Glomerular visceral epithelial cell (primary cell): Measurements from ENCODE around the gene KCNT2.
"Not testable (repeated sequence)": the region's sequence is repeated elsewhere in the genome, so short reads cannot be mapped to it uniquely, and the experiment has no call there.

Experiments used
- DNase-seq: peaks from one replicate; pipeline ENCODE4 v3.0.0-alpha.2; 2016; ENCODE audit errors: extremely low spot score

KCNT2 gene

DNA sequence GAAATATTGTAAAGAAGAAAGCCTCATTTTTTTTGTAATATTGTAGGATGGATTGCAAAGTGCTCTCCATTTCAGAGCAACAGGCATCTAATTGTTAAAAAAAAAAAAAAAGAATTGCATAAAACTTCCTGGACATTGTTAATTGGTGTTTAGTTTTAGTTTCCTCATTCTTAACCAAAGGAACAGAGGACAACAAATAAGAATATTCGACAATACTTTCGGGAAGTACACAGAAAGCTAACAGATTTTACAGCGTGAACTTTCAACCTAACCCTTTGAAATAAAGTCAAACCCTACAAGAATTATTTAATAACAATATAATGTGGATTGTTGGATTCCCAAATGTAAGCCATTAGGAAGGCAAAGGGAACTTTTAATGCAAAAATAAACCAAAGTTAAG, 284.4 kb downstream of the KCNT2 start:
- DNase-seq: no peak

DNA sequence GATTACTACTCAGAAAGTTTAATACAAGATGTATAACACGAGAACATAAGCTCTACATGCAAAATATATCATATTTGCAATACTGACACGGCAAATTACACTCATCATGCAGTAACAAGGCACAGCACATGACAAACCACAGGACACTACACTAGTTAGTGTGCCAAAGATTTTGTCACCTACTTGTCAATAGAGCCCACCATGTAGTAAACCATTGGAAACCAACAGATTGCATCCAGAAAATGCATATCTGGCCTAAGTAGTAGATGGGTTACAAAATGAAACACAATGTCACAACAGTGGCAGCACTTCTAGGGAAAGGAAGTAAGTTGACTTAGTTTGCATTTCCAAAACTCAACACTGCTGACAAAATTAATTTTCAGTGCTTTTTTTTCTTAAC, 288.9 kb downstream of the KCNT2 start:
- DNase-seq: no peak

DNA sequence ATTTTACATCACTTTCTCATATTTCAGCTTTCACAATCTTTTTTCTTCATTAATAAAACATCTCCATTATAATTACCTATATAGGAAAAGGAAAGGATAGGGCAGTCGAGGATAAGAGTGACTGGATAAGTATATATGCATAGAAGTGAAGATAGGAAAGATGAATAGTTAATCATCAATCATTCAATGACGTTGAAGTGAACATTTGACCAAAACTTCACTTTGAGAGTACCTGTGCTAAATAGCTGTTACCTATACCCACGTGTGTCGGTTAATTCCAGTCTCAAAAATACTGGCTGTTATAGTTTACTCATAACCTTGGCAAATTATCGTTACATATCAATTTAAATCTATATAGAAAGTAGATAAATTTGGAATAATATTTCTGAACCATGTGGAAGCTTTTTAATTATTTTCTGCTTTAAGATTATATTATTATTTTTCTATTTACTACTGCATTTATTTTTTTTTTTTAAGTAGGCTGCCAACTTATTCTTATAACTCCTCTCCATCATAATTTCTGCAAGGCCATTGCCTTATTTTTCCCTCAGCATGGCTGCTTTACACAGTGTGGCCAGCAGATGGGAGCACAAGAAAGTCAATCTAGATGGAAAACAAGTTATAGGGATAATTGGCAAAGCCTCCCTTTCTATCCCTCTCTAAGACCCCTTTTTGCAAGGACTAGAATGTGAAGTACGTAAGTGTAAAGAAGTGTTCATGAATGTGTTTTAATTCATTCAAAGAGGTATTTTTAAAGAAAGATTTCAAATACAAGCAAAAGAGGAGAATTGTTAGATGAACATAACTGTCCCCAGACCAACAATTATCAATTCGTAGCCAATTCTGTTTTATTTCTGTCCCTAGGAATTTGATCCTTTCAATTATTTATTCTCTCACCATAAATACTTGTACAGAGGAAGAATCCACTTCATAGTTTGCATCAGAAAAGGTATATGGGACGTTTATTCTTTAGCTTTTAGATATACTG, 290.4 kb downstream of the KCNT2 start:
- DNase-seq: peak; percentile 43

DNA sequence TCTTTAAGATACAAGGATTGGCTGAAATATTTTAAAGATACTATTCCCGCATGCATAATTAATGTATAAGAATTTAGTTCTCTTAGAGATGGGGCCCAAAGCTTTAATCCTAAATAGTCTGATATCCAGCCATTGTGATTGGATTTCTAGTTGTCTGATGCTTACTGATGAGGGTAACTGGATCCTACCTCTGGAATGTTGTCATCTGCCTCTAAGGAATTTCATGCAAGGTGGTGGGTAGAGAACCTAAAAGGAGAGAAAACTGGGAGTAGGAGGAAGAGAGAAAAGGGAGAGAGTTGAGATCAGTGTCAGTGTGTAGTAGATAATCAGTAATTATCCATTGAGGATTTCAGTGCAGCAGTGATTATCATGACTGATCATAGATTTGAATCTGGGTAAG, 295.5 kb downstream of the KCNT2 start:
- DNase-seq: no peak

DNA sequence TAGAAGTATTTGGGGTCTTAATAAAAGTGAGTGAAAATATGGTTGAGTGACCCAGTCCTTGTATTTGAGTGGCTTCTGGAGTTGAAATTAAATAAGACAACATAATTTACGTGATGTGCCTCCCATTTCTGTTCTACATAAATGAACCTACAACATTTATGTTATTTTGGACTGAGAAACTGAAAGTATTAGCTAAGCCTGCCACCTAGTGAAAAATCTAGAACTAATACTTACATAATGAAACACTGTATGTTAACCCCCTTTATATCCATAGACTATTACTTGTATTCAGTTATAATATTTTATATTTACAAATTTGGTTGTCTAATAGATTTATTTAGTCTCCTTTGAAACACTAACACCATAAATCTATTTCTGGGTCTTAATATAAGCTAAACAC, 298.9 kb downstream of the KCNT2 start:
- peak; percentile 14 for DNase-seq

DNA sequence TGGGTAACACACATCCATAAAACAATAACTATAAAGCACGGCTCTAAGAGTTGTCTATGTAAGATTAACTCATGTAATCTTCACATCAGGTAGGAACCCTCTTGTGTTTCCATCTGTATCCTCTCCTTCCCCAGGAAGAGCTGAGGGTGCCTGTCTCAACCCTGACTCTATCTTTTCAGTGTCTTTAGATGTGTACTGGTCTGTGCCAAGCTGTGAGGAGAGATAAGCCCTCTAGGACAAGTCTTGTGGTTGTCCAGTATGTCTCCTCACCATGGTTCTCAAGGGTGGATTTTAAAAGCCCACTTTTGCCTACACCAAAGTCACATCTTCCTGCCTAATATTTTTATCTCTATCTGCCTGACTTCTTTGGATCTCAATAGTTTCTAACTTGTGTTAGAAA, 300.1 kb downstream of the KCNT2 start:
- DNase-seq: no peak

DNA sequence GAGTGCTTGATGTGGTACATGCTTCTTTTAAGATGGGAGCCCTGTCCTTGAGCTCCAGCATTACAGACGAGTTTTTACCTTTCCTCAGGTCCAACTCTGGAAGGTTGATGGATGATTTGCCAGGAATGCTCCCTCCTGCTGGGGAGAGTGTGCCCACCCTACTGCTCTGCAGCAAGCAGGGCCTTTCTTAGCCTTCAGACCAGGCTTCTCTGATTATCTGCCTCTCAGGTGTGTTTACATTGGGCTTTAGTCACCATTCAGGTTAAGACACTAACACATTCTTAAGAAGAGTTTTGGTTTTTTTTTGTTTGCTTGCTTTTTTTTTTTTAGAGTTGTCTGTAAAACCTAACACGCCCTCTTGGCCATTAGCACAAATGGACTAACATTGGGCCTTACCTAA, 301.8 kb downstream of the KCNT2 start:
- no peak for DNase-seq

DNA sequence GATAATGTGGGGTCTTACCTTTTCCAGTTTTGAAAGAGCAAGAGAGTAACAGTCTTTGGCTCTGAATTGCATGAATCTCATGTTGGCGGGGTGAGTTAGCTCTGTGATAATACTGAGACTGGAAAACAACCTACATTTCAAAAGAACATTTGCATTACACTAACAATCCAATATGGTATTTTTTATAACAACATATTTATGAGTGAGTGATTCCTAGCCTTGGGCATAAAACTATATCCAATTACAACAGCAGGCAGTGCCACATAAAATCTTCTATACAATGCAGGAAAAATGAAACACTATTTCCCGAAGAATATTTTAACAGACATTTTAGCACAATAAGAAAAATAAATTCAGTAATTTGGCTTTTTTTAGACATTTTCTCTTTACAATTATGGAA, 303.0 kb downstream of the KCNT2 start:
- DNase-seq: no peak

DNA sequence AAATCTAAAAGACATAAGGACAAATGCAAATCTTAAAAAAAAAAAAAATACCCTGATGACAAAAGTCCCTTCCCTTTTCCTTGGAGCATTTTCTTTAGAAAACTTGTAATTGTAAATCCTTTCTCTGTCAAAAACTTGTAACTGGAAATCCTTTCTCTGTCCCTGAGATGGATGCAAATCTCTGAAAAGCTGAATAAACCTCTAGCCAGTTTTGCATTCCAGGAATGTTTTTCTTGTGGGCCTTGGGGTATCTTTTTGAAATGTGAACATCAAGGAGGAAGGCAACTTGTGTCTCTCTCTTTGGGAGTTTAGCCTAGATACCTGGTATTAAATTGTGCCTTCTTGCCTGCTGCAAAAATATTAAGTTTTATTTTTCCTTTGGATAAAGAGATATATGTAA, 305.3 kb downstream of the KCNT2 start:
- DNase-seq: no peak

DNA sequence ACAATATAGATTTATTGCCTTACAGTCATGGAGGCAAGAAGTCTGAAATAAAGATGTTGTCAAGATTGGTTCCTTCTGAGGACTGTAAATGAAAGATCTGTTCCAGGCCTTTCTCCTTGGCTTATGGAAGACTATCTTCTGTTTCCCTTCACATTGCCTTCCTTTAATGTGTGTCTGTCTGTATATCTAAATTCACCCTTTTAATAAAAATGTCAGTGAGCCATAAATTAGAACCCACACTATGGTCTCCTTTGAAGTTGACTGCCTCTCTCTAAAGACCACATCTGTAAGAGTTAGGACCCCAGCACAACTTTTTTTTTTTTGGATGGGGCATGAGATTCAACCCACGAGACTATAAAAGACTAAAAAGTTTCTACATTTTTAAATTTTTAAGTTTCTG, 305.8 kb downstream of the KCNT2 start:
- DNase-seq: no peak

DNA sequence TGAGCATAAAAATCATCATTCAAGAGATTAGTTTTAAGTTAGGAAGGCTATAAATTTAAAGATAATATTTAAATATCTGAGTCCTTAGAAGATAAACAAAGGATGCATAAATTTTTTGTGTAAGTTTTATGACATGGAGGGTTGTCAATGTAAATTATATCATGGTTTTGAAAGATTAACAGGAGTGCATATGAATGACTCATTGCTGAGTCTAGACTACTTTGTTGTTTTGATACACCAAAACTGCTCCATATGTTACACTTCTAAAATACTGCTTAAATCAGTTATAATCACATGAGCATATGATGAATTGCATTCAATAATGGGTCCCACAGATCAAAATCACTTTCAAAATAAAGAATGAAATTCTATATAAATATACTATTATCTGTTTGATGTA, 312.5 kb downstream of the KCNT2 start:
- DNase-seq: no peak

DNA sequence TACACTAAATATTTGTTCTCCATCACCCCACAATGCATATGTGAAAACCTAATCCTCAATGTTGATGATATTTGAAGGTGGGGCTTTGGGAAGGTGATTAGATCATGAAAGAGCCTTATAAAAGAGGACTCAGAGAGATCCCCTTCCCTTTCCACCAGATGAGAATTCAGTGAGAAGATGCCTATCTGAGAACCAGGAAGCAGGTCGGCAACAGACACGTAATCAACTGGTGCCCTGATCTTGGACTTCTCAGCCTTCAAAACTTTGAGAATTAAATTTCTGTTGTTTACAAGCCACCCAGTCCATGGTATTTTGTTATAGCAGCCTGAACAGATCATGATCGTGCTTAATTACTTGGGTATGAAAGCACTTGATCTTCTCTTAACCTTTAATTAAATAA, 329.4 kb downstream of the KCNT2 start:
- DNase-seq: no peak

DNA sequence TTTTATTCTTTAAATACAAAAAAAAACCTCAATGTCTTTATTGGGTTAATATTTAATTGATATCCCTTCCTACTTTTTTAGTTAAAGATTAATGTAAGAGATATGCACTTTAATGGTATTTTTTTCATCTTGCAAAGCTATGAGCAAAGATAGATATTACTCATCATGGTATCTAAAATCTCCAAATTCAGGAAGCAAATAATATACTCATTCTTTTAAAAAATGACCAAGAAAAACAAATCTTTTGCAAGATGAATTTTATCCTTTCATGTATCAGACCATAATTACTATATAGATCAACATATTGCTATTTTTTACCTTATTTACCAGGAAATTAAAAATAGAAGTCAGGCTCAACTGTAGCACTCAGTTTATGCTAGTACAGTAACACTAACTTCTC, 330.4 kb downstream of the KCNT2 start:
- no peak for DNase-seq

DNA sequence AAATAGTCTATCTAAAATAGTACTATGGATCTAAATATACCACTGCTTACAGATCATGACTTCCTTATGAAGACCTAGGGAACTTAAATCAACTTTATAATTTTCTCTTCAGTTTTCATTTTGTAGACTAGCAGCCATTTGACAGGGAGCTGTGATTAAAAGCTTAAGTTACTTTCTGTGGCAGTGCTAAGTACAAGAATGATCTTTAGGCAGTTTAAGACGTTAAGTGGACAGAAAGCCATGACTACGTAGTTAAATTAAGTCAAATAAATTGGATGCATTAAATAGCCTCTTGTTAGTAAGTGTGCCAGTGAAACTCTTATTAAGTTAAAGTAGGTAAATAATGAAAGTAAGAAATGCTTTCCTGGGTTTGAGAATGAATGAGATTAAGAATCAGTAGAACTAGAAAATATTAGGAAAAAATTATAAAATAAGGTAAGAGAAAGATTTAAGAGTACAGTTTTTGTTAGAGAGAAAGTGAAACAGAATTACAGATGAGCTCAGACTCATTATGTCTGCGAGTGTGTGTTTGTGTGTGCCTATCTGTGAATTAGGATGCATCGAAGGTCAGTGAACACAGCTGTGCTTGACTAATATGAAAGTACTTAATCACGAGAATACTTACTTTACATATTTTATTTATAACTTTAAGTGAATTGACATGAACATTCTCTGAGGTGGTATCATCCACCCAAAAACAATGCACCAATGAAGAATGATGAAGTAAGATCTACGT, 336.9 kb downstream of the KCNT2 start:
- no peak for DNase-seq

DNA sequence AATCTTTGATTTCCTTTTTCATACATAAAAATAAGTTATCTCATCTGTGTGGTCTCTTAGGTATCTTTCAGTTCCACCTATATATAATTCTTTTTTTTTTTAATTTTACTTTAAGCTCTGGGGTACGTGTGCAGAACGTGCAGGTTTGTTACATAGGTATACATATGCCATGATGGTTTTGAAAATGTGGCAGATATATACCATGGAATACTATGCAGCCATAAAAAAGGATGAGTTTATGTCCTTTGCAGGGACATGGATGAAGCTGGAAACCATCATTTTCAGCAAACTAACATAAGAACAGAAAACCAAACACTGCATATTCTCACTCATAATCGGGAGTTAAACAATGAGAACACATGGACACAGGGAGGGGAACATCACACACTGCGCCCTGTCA, 345.2 kb downstream of the KCNT2 start:
- not testable (repeated sequence) for DNase-seq

DNA sequence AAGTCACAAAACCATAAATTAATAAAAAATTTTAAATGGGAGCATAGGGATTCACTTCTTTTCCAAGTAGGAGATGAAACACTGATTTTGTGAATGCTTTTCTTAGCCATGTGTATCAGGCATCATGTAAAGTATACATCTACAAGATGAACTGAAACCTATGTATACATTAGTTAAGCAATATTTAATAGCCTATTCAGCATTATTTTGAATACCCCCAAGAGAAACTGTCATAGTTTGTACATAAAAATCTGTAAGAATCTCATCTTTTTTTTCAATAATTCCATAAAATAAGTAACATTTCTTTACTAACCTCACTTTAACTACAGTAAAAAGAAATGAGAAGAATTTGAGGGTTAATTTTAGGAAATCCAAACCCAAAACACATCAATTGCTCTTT, 348.0 kb downstream of the KCNT2 start:
- DNase-seq: no peak

DNA sequence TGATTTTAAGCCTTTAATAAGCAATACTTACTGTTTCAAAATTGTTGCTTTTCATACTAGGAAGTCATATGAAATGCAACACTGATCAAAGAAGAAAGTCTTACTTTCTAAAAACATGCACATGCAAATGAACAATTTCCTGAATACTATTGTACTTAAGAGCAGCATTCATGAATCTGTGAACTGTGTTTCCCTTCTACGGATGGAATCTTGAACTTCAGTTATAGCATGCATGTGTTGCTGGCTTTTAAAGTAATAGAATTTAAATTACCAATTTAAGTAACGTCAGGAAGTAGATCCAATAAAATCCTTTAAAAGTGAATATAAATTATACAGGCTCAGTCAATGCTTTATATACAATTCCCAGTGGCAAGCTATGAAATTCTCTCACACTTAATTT, 348.9 kb downstream of the KCNT2 start:
- DNase-seq: no peak

DNA sequence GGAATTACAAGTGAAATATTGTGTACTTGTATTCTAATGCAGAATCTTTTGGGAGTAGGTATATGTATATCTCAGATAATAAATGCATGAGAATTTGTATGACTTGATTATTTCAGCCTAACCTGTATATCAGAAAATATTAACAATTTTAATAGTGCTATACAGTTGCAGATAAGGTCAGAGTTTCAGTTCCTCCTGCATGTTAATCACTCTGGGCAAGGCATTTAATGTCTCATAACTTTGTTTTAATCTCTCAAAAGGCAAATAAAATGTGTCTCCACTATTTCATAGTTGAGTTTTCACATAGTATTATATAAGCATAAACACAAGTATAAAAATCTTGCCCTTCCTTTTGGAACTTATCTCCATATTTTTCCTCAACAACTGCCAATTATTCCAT, 352.5 kb downstream of the KCNT2 start:
- DNase-seq: no peak

DNA sequence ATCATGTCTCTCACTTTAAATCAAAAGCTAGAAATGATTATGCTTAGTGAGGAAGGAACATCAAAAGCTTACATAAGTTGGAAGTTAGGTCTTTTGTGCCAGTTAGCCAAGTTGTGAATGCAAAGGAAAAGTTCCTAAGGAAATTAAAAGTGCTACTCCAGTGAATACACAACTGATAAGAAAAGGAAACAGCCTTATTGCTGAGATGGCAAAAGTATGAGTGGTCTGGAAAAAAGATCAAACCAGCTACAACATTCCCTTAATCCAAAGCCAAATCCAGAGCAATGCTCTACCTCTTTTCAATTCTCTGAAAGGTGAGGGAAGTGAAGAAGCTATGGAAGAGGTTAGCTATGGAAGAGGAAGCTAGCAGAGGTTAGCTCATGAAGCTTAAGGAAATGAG, 378.7 kb downstream of the KCNT2 start:
- no peak for DNase-seq

DNA sequence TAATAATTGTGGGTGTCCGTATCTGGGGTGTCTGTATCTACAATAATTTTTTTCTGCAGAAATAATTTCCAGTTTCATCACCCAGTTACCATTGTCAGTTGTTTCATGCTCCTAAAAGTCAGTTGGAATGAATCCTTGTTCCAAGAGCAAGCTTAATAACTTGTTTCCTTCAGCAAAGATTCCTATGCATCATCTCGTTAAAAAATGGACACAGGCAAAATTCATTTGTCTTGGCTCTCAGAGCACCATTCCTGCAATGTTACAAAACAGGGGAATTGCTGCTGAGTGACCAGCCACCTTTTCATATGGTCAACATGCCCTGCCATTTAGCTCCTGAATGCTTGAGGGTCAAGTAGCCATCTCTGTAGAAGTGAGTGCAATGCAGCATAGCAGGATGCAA, 393.4 kb downstream of the KCNT2 start:
- no peak for DNase-seq

DNA sequence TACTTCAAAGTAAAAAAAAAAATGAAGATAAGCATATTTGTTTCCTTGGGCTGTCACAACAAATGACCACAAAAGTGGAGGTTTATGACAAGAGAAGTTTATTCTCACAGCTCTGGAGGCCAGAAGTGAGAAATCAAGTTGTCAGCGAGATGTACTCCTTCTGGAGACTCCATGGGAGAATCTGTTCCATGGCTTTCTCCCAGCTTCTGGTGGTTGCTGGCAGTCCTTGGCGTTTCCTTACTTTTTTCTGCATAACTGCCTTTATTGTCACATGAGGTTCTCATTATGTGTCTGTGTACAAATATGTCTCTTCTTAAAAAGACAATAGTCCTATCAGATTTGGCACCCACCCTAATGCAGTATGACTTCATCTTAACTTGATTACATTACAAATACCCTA, 398.3 kb downstream of the KCNT2 start:
- DNase-seq: no peak

DNA sequence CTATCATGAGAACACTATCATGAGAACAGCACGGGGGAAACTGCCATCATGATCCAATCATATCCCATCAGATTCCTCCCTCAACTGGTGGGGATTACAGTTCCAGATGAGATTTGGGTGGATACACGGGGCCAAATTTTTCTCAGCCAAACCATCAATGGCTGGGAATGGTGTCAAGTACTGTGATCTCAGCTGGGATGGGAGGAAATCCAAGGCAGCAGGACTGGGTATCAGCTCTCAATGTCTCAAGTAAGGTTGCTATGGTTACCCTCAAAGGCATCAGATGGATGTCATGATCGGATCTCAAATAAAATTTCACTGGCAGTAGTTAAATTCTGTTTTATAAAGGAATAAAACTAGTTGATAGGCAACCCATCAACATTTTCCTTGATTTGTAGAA, 399.0 kb downstream of the KCNT2 start:
- DNase-seq: no peak

DNA sequence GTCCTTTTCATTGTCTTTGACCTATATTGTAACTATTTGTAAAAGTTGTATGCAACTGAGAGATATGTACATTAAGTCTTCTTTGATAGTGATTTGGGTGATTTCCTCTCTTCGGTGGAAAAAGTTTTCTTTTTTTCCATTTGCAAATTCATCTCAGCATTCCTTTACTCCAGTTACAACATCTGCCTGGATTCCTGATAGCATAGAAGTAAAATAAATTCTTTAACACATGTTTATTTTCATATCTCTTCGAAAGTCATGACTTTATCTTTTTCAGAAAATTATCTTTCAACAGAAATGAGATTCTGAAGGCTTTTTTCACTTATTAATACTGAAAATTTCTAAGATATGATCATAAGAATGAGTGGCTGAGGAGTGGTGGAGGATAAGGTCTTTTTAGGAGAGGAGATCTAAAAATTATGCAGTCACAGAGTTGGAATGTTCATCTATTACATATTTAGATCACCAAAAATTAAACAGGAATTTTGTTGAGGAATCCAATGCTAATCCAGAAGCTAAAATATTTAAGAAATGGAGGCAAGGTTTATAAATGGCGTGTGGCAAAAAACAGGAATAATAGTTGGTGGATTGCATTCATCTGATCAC, 400.5 kb downstream of the KCNT2 start:
- DNase-seq: no peak
